ELF-1 (cell line): ENCODE data around the gene SIGLEC7.

ENCODE experiments used
- DNase-seq: peaks from one replicate; pipeline ENCODE4 v3.0.0-alpha.2; 2016; ENCODE audit warnings: low read depth, low spot score

SIGLEC7 gene

DNA sequence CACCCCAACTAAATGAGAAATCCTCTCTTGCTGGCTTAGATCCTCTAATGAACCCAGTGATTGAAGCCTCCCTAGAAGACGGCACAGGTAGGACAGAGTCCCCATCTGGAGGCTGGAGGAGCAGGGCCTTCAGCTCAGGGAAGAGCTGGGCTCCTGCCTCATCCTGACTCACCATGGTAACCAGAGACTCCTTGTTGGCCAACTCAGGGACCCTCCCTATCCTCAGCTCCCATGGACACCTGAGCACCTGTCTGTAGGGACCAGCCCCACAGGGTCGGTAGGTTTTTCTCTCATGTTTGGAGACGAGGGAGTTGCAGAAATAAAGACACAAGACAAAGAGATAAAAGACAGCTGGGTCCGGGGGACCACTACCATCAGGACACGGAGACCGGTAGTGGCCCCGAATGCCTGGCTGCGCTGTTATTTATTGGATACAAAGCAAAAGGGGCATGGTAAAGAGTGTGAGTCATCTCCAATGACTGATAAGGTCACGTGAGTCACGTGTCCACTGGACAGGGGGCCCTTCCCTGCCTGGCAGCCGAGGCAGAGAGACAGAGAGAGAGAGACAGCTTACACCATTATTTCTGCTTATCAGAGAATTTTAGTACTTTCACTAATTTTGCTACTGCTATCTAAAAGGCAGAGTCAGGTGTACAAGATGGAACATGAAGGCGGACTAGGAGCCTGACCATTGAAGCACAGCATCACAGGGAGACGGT, 26.6 kb downstream of the SIGLEC7 start:
- DNase-seq: no peak

- DNase-seq: peak; percentile 74
Measured at GRCh38 chr19:51169283-51169918, 27.3 kb downstream of the SIGLEC7 start.

- no peak for DNase-seq
Measured at GRCh38 chr19:51172223-51172622, 30.1 kb downstream of the SIGLEC7 start.

GRCh38 chr19:51173681-51174080, 31.6 kb downstream of the SIGLEC7 start:
- DNase-seq: no peak

- no peak for DNase-seq
Measured at GRCh38 chr19:51179256-51179655, 37.2 kb downstream of the SIGLEC7 start.

DNA sequence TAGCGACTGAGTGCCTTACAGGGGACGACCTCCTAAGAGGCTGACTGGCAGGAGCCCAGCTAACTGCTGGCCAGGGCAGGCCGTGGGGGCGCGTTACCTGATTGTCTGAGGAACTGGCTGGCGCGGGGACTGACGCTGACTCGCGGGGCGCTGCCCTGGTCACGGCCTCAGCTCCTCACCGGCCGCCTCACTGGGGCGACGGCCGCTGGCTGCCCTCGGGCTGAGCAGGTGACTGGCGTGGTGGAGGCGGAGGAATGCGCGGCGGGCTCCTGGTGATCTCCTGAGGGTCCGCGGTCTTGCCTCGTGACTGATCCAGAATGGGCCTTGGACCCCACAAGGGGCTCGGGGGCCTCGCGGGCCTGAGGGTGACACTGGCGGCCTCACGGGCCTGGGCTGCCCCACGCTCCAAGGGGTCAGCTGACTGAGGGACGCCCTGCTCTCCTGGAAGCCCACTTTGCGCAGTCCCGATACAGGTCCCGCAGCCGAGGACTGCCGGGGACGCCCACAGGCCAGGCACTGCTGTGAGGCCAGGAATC, 39.3 kb downstream of the SIGLEC7 start:
- no peak for DNase-seq

DNA sequence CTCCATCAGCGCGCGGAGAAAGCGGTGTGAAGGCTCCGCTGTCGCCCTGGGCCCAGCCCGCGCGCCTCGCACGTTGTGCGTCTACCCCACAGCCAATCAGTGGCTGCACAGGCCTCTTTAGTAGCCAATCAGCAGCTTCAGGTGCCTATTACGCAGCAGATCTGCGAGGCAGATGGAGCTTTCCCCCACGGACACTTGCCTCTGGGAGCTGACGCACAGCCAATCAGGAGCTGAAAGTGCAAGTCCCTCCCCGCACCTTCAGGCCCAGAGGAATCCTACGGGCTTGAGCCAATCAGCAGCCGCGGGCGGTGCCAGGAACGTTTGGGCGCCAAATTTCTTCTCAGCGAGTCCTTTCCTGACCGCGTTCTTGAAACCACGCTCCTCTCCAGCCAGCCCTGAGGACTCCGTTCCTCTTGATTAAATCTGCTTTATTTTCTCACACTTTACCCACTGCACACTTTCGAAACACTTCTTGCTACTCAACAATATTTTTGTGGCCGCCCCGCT, 39.9 kb downstream of the SIGLEC7 start:
- DNase-seq: peak; percentile 23

- DNase-seq: no peak
Measured at GRCh38 chr19:51183629-51184028, 41.5 kb downstream of the SIGLEC7 start.

- no peak for DNase-seq
Measured at GRCh38 chr19:51185069-51185867, 43.2 kb downstream of the SIGLEC7 start.

DNA sequence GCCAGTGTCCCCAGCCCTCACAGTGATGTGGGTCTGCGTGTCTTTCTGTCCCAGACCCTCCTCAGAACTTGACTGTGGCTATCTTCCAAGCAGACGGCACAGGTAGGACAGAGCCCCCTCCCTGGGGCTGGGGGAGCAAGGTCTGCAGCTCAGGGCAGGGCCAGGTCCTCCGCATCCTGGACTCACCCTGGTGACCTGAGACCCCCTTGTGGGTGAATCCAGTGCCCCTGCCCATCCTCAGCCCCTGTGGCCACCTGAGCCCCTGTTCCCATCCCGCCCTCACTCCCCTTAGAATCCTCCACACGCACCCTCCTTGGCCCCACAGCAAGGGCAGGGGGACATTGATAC, 43.7 kb downstream of the SIGLEC7 start:
- no peak for DNase-seq

DNA sequence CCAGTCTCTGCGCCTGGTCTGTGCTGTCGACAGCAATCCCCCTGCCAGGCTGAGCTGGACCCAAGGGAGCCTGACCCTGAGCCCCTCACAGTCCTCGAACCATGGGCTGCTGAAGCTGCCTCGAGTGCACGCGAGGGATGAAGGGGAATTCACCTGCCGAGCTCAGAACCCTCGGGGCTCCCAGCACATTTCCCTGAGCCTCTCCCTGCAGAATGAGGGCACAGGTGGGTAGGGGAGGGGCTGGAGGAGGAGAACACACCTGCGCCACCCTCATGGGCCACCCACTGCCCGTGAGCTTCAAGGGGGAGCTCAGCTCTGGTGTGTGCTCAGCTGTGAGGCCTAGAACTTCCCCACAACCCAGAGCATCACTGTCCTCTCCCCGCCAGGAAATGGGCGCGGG, 44.2 kb downstream of the SIGLEC7 start:
- no peak for DNase-seq

DNA sequence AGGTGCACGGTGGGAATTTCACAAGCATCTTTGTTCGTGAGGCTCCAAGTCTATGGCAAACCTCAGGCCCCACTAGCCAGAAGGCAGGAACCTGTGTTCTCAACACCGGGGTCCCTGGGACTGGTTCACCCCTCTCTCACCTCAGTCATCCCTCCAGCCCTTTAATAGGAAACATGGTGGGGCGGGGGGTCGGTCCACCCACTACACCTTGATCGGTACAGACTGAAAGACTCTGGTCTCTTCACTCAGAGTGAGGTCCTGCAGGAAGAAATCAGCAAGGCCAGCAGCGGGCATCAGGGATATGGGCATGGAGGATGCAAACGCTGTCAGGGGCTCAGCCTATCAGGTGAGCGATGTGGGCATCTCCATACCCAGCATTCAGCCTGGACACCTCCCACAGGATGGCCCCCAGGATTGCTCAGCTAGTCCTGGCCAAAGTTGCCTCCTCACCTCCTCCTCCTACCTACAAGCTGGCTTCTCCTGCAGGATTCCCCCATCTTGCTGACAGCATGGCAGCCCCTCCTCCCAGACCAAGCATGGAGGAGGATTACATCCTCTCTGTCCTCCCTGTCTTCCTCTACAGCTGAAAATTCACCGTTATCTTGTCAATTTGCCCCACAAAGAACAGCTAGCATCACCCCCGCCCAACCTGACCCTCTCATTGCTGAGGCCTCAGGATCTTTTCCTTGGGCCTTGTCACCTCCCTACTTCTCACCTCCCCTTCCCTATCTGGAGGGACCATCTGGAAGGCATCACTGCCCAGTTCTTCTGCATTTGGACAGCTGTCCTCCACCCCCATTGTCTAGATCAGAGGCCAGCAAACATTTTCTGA, 45.5 kb downstream of the SIGLEC7 start:
- DNase-seq: no peak

GRCh38 chr19:51188227-51188559, 46.1 kb downstream of the SIGLEC7 start:
- DNase-seq: no peak

DNA sequence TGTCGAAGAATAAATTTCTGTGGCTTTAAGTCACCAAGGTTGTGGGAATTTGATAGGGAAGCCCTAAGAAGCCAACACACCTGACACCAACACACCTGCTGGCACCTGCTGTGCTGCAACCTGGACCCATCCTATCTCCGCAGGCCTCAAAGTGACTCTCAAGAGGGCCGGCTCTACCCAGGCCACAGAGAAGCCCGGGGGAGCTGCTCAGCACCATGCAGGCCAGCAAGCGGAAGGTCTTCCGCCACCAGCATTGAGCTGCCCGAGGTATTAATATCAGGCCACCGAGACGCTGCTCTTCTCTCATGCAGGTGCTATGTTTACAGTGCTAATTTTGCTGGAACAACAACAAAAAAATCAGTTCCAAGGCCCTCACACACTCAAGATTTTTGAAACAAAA, 50.6 kb downstream of the SIGLEC7 start:
- DNase-seq: no peak

DNA sequence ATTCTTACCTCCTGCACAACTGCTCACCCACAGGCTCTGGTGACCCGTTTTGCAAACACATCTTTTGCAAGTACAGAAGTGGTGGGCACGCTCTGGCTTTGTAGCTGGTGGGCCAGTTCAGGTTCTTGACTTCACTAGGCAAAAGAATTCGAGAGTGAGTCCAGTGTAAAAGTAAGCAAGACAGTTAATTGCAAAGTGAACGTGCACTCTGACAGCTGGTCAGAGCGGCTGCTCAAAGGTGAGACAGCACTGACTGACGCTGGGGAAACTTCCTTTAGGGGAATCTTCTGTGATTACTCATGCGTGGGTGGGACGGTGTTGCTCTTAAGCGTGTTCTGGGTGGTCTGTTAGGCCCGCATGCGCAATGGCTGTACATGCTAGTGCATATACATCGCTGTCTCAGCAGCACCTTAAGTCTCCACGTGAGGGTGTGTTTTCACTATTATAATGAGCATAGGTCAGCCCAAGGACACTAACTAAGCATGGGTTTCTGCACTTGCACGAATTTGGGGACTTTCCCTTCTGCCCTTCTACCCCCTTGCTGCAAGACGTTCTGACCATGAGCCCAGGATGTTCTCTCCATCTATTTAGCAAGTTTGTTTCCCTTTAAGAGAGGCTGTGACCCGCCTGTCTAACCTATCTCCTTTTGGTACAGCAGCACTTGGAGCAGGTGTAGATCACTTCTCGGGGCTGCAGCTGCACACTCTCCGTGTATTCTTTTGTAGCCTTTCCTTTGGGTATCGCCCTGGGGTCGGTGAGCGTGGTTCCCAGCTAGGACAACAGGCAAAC, 52.6 kb downstream of the SIGLEC7 start:
- DNase-seq: no peak

GRCh38 chr19:51195316-51195586, 53.1 kb downstream of the SIGLEC7 start:
- no peak for DNase-seq

DNA sequence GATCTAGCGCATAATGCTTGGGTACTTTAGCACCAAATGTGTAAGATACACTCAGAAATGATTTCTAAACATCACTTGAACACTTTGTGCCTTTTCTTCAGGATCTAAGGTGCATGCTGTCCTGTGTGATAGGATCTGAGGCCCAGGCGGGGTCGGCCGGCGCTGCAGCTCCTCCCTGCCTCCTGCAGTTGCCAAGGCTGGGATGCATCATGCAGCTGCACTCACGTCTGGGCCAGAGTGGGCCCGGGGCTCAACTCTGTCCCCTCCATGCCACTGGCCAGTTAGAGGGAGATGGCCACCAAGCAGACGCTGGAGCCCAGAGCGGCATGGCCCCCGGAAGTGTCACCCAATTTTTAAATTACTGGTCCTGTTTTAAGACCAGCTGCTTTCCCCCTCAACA, 53.5 kb downstream of the SIGLEC7 start:
- DNase-seq: no peak

DNA sequence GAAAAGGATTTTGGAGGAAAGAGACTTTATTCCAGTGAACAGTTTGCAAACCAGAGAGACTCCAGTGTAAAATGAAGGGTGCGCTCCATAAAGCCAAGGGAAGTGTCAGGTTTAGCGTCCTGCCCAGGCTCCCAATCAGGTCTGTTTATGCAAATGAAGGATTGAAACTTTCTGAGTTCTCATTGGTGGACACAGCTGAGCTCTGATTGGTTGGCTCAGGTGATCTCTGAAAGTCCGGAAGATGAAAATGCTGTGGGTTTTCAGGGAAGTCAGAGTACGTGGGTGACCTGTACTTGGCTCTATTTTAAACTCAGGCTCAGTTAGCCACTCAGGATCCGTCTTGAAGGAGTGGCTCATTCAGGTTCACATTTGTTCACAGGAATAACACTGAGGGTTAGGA, 54.1 kb downstream of the SIGLEC7 start:
- DNase-seq: no peak

GRCh38 chr19:51198641-51199040, 56.5 kb downstream of the SIGLEC7 start:
- no peak for DNase-seq

DNA sequence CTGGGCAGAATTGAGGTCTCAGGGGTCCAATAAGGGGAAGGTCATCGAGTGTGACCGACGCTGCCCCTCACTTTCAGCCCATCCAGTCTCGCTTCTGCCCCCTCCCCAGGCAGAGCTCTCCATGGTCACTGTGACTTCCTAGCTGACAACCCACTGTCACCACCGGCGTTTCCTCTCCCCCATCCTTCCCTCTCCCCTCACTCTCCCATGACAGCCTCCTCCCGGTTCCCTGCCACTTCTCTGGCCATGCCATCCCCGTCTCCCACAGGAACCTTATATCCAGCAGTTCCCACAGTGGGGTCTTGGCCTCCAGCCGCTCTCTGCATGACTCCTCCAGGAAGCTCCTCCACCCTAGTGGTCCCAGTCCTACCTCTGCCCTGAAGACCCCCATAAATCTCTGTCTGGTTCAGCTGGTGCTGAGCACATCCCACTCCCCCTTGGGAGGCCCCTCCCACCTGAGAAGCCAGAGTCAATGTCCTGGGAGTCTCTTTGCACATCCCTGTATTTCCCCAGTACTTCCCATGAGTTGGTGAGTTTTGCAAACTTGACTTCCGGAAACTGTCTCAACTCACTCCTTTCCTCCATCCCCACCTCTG, 58.1 kb downstream of the SIGLEC7 start:
- DNase-seq: no peak

- no peak for DNase-seq
Measured at GRCh38 chr19:51201712-51202111, 59.6 kb downstream of the SIGLEC7 start.
